ENCODE measurements around the gene TDRD12. TPM values are rescaled to one million over a fixed set of nuclear protein-coding genes. Genes with fewer than 3 reads are reported as not detected.

TDRD12 gene
- total RNA-seq, 1 experiment from 2014 or later, result 0.64 TPM

DNA sequence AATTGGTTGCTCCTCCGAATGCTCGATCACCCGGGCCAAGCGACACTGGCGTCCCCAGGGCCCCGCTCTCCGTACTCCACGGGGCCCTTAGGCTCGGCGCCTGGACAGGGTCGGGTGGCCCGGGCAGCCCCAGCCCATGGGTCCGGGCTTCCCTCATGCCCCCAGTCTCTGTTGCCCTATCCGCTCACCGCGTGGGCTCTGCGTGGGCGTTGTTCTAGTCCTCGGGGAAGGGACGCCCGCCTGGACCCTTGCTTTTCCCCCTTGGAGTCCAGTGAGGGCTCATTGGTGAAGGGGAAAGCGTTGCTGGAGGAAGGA is 1.3 kb downstream of the TDRD12 start:
- Histone ChIP-seq H3K27ac (ENCODE audit: low read depth, low read length, poor library complexity, severe bottlenecking) (no peak overlapping the region), H3K4me1 (ENCODE audit: insufficient read depth, low read length, poor library complexity, severe bottlenecking) (no peaks in the 10 kb centered on the region), H3K9me3 (ENCODE audit: low read depth, low read length, poor library complexity, severe bottlenecking) (no peaks in the 10 kb centered on the region), H3K27me3 (replicated peaks; ENCODE audit: insufficient read depth, low read depth, low read length, poor library complexity) (no peaks in the 10 kb centered on the region), H3K4me3 (ENCODE audit: low read depth, low read length, poor library complexity, severe bottlenecking) (no peak overlapping the region), H3K36me3 (ENCODE audit: insufficient read depth, low read length, poor library complexity, severe bottlenecking) (peaks cover 2% of the 10 kb centered on the region)
- no TSS peak for BruUV-seq (replicated peaks)
- ChIA-PET CTCF (no interaction called here), POLR2A (ENCODE audit: low non-redundant PET) (no interaction called here)
- TF ChIP-seq, protein P1, sequence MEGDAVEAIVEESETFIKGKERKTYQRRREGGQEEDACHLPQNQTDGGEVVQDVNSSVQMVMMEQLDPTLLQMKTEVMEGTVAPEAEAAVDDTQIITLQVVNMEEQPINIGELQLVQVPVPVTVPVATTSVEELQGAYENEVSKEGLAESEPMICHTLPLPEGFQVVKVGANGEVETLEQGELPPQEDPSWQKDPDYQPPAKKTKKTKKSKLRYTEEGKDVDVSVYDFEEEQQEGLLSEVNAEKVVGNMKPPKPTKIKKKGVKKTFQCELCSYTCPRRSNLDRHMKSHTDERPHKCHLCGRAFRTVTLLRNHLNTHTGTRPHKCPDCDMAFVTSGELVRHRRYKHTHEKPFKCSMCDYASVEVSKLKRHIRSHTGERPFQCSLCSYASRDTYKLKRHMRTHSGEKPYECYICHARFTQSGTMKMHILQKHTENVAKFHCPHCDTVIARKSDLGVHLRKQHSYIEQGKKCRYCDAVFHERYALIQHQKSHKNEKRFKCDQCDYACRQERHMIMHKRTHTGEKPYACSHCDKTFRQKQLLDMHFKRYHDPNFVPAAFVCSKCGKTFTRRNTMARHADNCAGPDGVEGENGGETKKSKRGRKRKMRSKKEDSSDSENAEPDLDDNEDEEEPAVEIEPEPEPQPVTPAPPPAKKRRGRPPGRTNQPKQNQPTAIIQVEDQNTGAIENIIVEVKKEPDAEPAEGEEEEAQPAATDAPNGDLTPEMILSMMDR (conservative IDR thresholded peaks at IDR 0.05; ENCODE audit: low read depth, low read length), result no peak
- no peak for TF ChIP-seq EZH2 (IDR thresholded peaks at IDR 0.05; ENCODE audit: borderline replicate concordance, low read depth, low read length, poor library complexity, severe bottlenecking)
- intact Hi-C loops (cut with micrococcal nuclease; ENCODE audit: unreplicated experiment), result no loop called here
- DNase-seq (ENCODE audit: low spot score), result no peak

DNA sequence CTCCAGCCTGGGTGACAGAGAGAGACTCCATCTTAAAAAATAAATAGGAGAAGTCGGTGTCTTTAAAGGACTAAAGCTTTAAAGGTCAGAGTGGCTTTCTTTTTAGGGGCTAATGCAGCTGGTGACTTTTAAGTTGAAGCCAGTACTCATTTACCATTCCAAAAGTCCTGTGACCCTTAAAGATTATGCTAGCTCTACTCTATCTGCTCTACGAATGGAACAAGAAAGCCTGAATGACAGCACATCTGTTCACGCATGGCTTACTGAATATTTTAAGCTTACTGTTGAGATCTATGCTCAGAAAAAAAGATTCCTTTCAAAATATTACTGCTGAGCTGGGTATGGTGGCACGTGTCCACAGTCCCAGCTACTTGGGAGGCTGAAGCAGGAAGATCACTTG is 16.4 kb downstream of the TDRD12 start:
- no TSS peak for BruUV-seq (replicated peaks)
- H3K27me3 ChIP-seq (replicated peaks; ENCODE audit: insufficient read depth, low read depth, low read length, poor library complexity), result no peaks in the 10 kb centered on the region
- H3K9me3 ChIP-seq (ENCODE audit: low read depth, low read length, poor library complexity, severe bottlenecking), result no peaks in the 10 kb centered on the region
- no peak overlapping the region for H3K27ac ChIP-seq (ENCODE audit: low read depth, low read length, poor library complexity, severe bottlenecking)
- intact Hi-C loops (cut with micrococcal nuclease; ENCODE audit: unreplicated experiment), result no loop called here
- H3K36me3 ChIP-seq (ENCODE audit: insufficient read depth, low read length, poor library complexity, severe bottlenecking), result no peaks in the 10 kb centered on the region
- POLR2A ChIA-PET (ENCODE audit: low non-redundant PET), result interaction anchor here (0.6 kb wide), 2 partner anchors 26 to 659 kb away, joined by 3 to 4 read pairs; no protein-coding TSS in a partner anchor
- no peak for DNase-seq (ENCODE audit: low spot score)
- CTCF ChIA-PET, result no interaction called here
- no peak overlapping the region for H3K4me3 ChIP-seq (ENCODE audit: low read depth, low read length, poor library complexity, severe bottlenecking)
- TF ChIP-seq, protein P1 (conservative IDR thresholded peaks at IDR 0.05; ENCODE audit: low read depth, low read length), result no peak
- TF ChIP-seq EZH2 (IDR thresholded peaks at IDR 0.05; ENCODE audit: borderline replicate concordance, low read depth, low read length, poor library complexity, severe bottlenecking), result no peak
- H3K4me1 ChIP-seq (ENCODE audit: insufficient read depth, low read length, poor library complexity, severe bottlenecking), result no peaks in the 10 kb centered on the region

DNA sequence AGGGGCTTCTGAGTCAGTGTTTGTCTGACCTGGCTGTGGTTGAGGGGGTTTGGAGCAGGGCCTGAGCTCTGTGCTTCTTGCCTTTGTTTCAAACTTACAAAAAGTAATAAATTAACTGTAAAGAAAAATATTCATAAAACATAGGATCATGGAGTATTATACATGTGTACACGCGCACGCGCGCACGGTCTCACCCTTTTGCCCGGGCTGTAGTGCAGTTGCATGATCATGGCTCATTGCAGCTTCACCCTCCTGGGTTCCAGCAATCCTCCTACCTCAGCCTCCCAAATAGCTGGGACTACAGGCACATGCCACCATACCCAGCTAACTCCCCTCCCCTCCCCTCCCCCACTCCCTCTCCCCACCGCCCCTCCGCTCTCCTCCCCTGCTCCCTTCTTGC is 23.5 kb downstream of the TDRD12 start:
- DNase-seq (ENCODE audit: low spot score), result no peak
- TF ChIP-seq, protein P1 (conservative IDR thresholded peaks at IDR 0.05; ENCODE audit: low read depth, low read length), result no peak
- no peak for TF ChIP-seq EZH2 (IDR thresholded peaks at IDR 0.05; ENCODE audit: borderline replicate concordance, low read depth, low read length, poor library complexity, severe bottlenecking)
- CTCF ChIA-PET, result no interaction called here
- Histone ChIP-seq H3K9me3 (ENCODE audit: low read depth, low read length, poor library complexity, severe bottlenecking) (no peaks in the 10 kb centered on the region), H3K4me1 (ENCODE audit: insufficient read depth, low read length, poor library complexity, severe bottlenecking) (no peaks in the 10 kb centered on the region), H3K27ac (ENCODE audit: low read depth, low read length, poor library complexity, severe bottlenecking) (no peak overlapping the region), H3K36me3 (ENCODE audit: insufficient read depth, low read length, poor library complexity, severe bottlenecking) (no peaks in the 10 kb centered on the region), H3K4me3 (ENCODE audit: low read depth, low read length, poor library complexity, severe bottlenecking) (no peak overlapping the region), H3K27me3 (replicated peaks; ENCODE audit: insufficient read depth, low read depth, low read length, poor library complexity) (no peaks in the 10 kb centered on the region)
- POLR2A ChIA-PET (ENCODE audit: low non-redundant PET), result no interaction called here
- BruUV-seq (replicated peaks), result no TSS peak
- intact Hi-C loops (cut with micrococcal nuclease; ENCODE audit: unreplicated experiment), result no loop called here

All from A673 (cell line).